GM19438 (cell line): Measurements from ENCODE around the gene CMTM6.
A peak's percentile ranks its signal among the peaks of the same experiment; 100 is the strongest.

Source experiments
- ATAC-seq: cut with Tn5 transposase; IDR thresholded peaks from one replicate; pipeline ENCODE4 v1.9.1; 2021; ENCODE audit warnings: low read depth; ENCODE audit not compliant: unreplicated experiment

Gene CMTM6

DNA sequence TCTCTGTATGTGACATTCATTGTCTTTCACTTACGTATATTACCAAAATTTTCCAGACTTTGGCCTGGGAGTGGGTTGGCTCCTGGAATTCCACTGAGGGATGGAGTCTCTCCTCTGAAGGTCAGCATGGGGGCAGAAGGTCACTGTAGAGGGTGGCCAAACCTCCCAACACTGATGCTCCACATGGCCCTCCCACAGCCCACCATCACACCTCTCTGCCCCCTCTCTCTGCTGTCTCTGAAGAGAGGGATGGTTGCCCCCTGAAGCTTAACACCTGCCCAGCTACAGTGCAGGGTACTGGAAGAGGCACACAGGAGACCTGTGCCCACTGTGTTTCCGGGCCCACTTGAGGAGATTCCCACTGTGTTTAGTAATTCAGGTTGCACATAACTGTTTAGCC lies 52.2 kb downstream of the CMTM6 start:
- no peak for ATAC-seq

GRCh38 chr3:32449691-32450090 lies 53.0 kb downstream of the CMTM6 start:
- ATAC-seq = no peak

GRCh38 chr3:32448686-32449474 lies 53.8 kb downstream of the CMTM6 start:
- no peak for ATAC-seq

DNA sequence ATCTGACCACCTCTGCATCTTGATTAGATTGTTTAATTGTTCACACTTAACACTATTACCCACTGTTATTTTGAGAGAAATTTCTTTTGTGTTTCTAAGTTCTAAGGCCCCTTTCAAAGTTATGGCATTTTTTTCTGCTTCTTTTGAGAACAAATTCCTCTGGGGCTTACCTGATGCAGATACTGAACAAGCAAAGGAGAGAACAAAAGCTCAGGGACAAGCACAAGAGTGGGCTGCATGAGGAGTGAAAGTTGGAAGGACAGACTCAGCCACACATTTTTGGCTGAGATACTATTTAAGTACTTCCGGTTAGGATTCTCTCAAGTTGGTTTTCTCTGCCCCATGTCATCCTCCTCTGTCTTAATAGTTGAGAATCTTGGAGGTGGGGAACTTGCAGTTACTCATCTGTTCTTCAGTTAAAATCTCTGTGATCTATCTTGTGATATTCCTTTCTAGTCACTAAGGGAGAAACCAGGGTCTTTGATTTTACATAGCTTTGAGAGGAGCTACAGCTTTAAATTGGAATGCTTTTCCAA lies 54.7 kb downstream of the CMTM6 start:
- no peak for ATAC-seq

GRCh38 chr3:32443478-32443877 lies 59.2 kb downstream of the CMTM6 start:
- ATAC-seq = no peak

DNA sequence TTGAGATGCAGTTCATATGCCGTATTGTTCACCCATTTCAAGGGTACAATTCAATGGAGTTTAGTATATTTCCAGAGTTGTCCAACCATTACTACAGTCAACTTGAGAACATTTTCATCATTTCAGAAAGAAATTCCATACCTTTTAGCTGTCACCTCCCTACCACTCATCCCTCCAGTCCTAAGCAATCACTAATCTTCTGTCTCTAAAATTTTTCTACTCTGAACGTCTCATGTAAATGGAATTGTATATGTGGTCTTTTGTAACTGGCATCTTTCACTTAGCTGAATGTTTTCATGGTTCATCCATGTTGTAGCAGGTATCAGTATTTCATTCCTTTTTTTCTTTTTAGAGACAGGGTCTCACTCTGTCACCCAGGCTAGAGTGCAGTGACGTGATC lies 59.9 kb downstream of the CMTM6 start:
- ATAC-seq = no peak

GRCh38 chr3:32440611-32441350 lies 61.9 kb downstream of the CMTM6 start:
- no peak for ATAC-seq

DNA sequence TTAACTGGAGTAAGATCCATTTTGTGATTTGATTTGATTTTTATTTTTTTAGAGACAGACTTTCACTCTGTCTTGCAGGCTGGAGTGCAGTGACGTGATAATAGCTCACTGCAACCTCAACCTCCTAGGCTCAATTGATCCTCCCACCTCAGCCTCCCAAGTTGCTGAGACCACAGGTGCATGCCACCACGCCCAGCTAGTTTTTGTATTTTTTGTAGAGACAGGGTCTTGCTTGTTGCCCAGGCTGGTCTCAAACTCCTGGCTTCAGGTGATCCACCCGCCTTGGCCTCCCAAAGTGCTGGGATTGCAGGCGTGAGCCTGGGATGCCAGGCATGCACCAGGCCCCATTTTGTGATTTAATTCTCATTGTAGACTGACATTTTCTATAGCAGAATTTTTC lies 63.2 kb downstream of the CMTM6 start:
- ATAC-seq = peak; percentile 12

DNA sequence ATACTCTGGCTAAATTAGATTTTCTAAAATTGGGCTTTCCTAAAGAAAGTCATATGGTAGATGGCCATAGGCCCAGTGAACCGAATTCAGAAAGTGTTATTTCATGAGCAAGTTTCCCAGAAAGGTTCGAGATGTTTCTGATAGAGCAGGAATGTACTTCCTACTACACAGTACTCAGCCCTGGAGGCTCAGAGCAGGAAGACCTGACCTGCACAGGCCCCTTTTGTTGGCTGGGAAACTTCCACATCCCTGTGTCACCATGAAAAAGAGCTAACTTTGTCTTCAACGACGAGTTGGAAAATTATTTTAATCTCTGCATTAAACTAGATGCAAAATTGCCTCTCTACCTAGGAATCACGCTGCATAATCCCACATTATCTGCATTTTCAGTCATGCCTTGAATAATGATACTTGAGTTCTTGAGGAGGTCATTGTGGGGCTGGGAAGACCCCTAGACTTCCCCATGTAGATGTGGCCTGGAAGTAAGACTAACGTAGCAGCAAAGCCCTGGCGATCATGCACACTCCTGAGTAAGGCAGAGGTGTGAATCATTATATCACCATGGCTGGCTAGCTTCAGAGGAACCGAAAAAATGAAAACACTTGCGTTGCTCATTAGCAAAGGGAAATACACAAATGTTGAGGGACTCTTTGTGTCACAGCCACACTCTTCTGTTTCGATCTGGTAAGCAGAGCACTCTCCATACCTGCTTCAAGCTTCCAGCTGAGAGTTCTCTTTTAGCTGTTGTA lies 63.9 kb downstream of the CMTM6 start:
- peak; percentile 88 for ATAC-seq

DNA sequence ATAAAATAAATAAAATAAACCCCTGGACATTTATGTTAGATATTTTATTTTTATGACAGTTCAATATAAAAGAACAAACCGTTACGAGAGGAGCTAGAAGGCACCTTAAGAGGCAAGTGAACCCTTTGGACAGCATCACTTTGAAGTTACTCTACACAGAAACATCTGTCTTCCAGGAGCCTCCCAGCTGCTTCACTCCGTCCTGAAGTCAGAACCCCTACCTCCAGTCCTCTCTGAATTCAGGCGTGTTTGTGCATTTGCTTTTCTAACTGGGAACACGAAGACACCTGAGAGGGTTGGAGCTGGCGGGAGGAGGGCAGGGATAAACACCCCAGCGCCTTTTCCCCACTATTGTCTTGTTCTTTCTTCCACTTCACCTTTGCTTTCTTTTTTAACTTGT lies 64.8 kb downstream of the CMTM6 start:
- ATAC-seq = no peak

DNA sequence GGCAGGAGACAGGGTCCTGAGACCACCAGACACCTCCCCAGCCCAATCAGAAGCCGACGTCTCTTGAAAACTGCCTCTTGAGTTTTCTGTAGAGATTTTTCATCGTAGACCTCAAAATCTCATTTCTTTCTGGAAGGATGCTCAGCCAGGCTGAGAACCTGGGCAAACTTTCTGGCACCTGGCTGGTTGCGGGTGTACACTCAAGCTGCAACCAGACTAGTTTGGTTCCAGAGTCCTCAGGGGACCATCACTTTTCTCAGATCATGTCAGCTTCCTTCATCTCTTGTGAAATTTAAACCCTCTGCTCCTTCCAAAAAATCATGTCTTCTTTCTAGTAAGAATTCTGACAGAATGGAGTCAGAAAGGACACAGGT lies 65.8 kb downstream of the CMTM6 start:
- peak; percentile 35 for ATAC-seq

DNA sequence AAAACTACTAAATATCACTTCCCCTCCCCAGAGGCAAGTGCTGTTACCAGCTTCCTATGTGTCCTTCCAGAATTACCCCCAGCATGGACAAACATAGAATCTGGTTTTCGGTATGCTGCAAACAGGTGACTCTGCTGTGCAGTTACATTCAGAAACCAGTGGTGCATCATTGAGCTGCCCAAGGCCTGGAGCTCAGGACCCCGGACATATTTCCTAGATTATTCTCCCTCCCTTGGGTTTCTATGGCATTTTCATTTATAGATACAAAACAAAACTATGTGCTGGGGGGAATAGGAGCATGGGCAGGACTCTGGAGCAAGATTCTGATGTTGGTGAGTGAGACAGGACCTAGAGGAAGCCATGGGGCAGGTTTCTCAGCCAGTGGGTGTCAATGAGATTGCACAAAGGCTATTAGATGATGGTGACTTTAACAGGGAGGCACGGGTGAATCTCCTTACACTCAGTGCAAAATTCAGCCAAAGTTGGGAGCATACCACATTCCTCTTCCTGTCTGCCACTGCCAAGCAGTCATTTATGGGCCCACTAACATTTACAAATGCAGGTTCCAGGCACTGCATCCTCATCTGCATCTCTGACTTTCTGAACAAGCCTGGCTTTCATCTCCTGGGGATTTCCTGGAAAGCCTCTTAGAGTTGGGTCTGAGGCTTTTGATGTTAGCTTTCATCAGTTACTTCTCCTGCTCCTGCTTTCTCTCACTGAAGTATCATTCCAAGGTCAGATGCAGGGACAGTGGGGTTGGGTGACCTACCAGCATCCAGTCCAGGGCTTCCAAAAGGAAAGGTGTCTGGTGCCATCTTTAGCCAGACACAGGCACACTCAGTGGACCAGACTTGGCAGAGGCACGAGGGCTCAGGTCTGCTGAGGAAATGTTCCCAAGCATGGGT lies 66.5 kb downstream of the CMTM6 start:
- no peak for ATAC-seq

GRCh38 chr3:32434206-32434605 lies 68.4 kb downstream of the CMTM6 start:
- no peak for ATAC-seq

DNA sequence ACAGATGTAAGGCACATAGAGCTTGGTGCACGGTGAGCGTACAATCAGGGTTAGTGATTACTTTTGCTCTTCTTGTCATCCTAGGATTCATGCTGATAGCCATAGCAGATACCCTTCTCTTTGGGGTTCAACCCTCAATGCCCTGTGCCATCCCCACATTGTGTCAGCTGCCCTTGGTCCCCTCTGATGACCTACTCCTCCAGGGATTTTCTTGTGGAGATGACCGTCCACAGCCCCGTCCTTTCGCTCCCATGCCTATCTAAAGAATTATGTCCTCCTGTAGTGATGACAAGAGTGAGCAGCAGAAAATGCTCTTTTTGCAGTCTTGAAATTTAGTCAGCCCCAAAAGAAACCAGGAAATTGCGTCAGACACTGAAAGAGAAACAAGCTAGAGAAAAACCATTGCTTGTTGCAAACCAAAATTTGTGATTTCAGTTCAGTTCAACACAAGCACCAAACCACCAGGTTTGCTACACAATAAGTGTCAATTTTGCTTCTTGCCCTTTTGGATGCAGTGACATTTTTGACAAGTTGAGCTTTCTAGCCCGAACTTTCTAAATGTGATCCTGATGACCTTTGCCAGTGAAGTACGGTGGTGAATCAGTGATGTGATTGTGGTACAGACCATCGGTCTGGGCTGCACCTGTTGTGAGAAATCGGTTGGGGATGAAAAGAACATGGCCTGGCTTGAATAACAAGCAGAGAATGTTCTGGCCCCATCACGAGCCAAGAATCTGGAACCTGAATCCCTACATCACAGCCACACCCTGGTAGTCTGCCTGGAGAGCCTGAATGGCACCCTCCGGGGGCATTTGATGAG lies 69.7 kb downstream of the CMTM6 start:
- ATAC-seq = no peak

- no peak for ATAC-seq
These were observed 70.5 kb downstream of the CMTM6 start for GRCh38 chr3:32432045-32432710.

GRCh38 chr3:32431481-32431880 lies 71.2 kb downstream of the CMTM6 start:
- no peak for ATAC-seq
